Right lobe of liver (tissue), 6 donors: Measurements from ENCODE around the gene CLTB. TPM values are rescaled to one million over a fixed set of nuclear protein-coding genes. Genes with fewer than 3 reads are reported as not detected.
A peak's percentile ranks its signal among the peaks of the same experiment; 100 is the strongest.

Experiments used
- ATAC-seq, 4 donors: fragments of 200-7000 bp; cut with Tn5 transposase; one replicate each; pipeline ENCODE4 v1.9.1; 2020; ENCODE audit warnings: mild to moderate bottlenecking in 4 of 4, moderate library complexity in 4 of 4
- DNase-seq, 3 donors: peaks; one replicate each; pipeline ENCODE4 v3.0.0-alpha.2; 2020
- H3K27ac ChIP-seq, 3 donors: fragments of 200-600 bp; one replicate each; pipeline ENCODE4 v1.8.0; 2022
- H3K27me3 ChIP-seq, 2 donors: fragments of 200-600 bp; one replicate each; pipeline ENCODE4 v1.8.0; 2022
- H3K36me3 ChIP-seq, 4 donors: fragments of 200-600 bp; sonication (generic) in 1 of 4; one replicate each; pipeline versions ENCODE4 v1.5.1 to v1.8.0; 2017 to 2022; ENCODE audit warnings: control low read depth in 1 of 4
- H3K4me1 ChIP-seq, 4 donors: fragments of 200-600 bp; sonication (generic) in 1 of 4; one replicate each; pipeline versions ENCODE4 v1.5.1 to v1.8.0; 2017 to 2022; ENCODE audit warnings: control low read depth in 1 of 4
- H3K4me3 ChIP-seq, 3 donors: fragments of 200-600 bp; one replicate each; pipeline ENCODE4 v1.8.0; 2022
- H3K9me3 ChIP-seq, 4 donors: fragments of 200-600 bp; sonication (generic) in 1 of 4; one replicate each; pipeline versions ENCODE4 v1.5.1 to v1.8.0; 2017 to 2022; ENCODE audit warnings: control low read depth in 1 of 4
- CTCF ChIP-seq, 4 donors: fragments of 200-600 bp in 3 of 4; fragments of 450-650 bp in 1 of 4; IDR thresholded peaks; one replicate each; pipeline versions ENCODE4 v1.5.1 to v1.8.0; 2016 to 2022; ENCODE audit warnings: antibody characterized with exemption in 4 of 4, mild to moderate bottlenecking in 2 of 4
- POLR2A ChIP-seq: fragments of 450-650 bp; IDR thresholded peaks from one replicate; pipeline ENCODE4 v1.6.1; 2017; ENCODE audit warnings: antibody characterized with exemption, mild to moderate bottlenecking
- WGBS: methylation state at CpG from one replicate; pipeline ENCODE4 v1.1.6; 2018; ENCODE audit warnings: low coverage, low lambda C conversion rate; ENCODE audit not compliant: insufficient coverage; ENCODE audit errors: missing lambda C conversion rate; 5-methylcytosine and 5-hydroxymethylcytosine counted together
- intact Hi-C, 2 donors: fragments of 100-400 bp; cut with DNase I; formaldehyde crosslinking; loops; one replicate each; pipeline versions ENCODE4 v1.11.2 to v1.14.1; 2022
- total RNA-seq, 6 experiments: library from RNA; depleted of rRNA in 2 of 6; stranded (reverse); fragments of >200 nt in 2 of 6; fragmentation: NEBNext Ultra II Directional in 3 of 6; extraction: Animal tissue kit (Norgen Biotek cat#: 25700) in 3 of 6; gene quantifications; one replicate each; pipeline versions ENCODE4 v1.1.0 to v1.2.4, GENCODE V29; 2016 to 2023
- donor health status: DM: no; HTN: yes; CAD: no.
- donor health status: DM: no; HTN: no; CAD: no.
- donor health status: DM: no; HTN: no; CAD: no.
- donor health status: DM: no; HTN: yes; CAD: no.
- donor health status: DM: no; HTN: yes; CAD: no.

Gene CLTB
- total RNA-seq, 6 experiments from 2014 or later: 28.6 to 73.0 (median 31.3) TPM

GRCh38 chr5:176361437-176362232 is 54.7 kb downstream of the CLTB start, which contains the start of gene KIAA1191:
KIAA1191 (minus strand) TSS chr5:176361764; CDS start chr5:176359508, 2,256 bp downstream.
- Histone ChIP-seq H3K4me3 (peak within 1 kb of the TSS; percentile 68 to 100 (median 95)), H3K9me3 (no peaks in the 10 kb centered on the region), H3K27me3 (no peaks in the 10 kb centered on the region), H3K27ac (peak within 1 kb of the TSS; percentile 90 to 91 (median 90)), H3K4me1 (peaks cover 0 to 21% (median 2%) of the 10 kb centered on the region in 4 donors), H3K36me3 (peaks cover 0 to 15% (median 4%) of the 10 kb centered on the region in 4 donors)
- WGBS: under 1% methylated on average over 29 of the region's 56 CpGs
- ATAC-seq (peak; percentile 98), DNase-seq (peak; percentile 97 to 98 (median 97))
- intact Hi-C loops: no loop called here
- TF ChIP-seq POLR2A (peak; percentile 97), CTCF (IDR thresholded peaks at IDR 0.05) (peak; percentile 25 to 46 (median 38))

- H3K4me1 ChIP-seq: peaks cover 0 to 21% (median 2%) of the 10 kb centered on the region in 4 donors
- H3K27ac ChIP-seq: peak overlapping the region; percentile 90 to 91 (median 90)
- TF ChIP-seq POLR2A (no peak), CTCF (IDR thresholded peaks at IDR 0.05) (no peak)
- DNase-seq (peak in 1 of 3 donors; percentile 46), ATAC-seq (peak; percentile 12 to 26 (median 20))
- 1% methylated on average over 27 of the region's 27 CpGs for WGBS
- H3K36me3 ChIP-seq: peaks cover 0 to 19% (median 4%) of the 10 kb centered on the region in 4 donors
- peak overlapping the region; percentile 68 to 100 (median 95) for H3K4me3 ChIP-seq
- H3K27me3 ChIP-seq: no peaks in the 10 kb centered on the region
- intact Hi-C loops: no loop called here
- H3K9me3 ChIP-seq: no peaks in the 10 kb centered on the region
Observed at GRCh38 chr5:176360894-176361436, 55.4 kb downstream of the CLTB start.

- no peaks in the 10 kb centered on the region for H3K27me3 ChIP-seq
- TF ChIP-seq CTCF (IDR thresholded peaks at IDR 0.05) (no peak), POLR2A (no peak)
- H3K36me3 ChIP-seq: peaks cover 0 to 29% (median 10%) of the 10 kb centered on the region in 4 donors
- DNase-seq: no peak
- intact Hi-C loops: no loop called here
- ATAC-seq: no peak
- H3K4me1 ChIP-seq: peaks cover 0 to 21% (median 2%) of the 10 kb centered on the region in 4 donors
- H3K4me3 ChIP-seq: no peak overlapping the region
- 41% methylated on average over 4 of the region's 4 CpGs for WGBS
- H3K27ac ChIP-seq: no peak overlapping the region
- no peaks in the 10 kb centered on the region for H3K9me3 ChIP-seq
Observed at GRCh38 chr5:176359658-176360057, 56.7 kb downstream of the CLTB start.

GRCh38 chr5:176356179-176356566 is 60.2 kb downstream of the CLTB start:
- intact Hi-C loops: no loop called here
- Histone ChIP-seq H3K27me3 (no peaks in the 10 kb centered on the region), H3K9me3 (no peaks in the 10 kb centered on the region), H3K27ac (no peak overlapping the region), H3K4me1 (peaks cover 0 to 21% (median 2%) of the 10 kb centered on the region in 4 donors), H3K36me3 (peaks cover 0 to 63% (median 20%) of the 10 kb centered on the region in 4 donors), H3K4me3 (no peak overlapping the region)
- TF ChIP-seq CTCF (IDR thresholded peaks at IDR 0.05) (no peak), POLR2A (no peak)
- DNase-seq: no peak
- ATAC-seq: no peak
- WGBS: 95% methylated on average over 3 of the region's 3 CpGs
